Mucosa of gallbladder (tissue), 1 donor: Measurements from ENCODE around the gene GRIK1. TPM values are rescaled to one million over a fixed set of nuclear protein-coding genes. Genes with fewer than 3 reads are reported as not detected.

Experiments
- DNase-seq: peaks from one replicate; pipeline ENCODE4 v3.0.0-alpha.2; 2020; ENCODE audit warnings: low spot score
- total RNA-seq: library from RNA; stranded (reverse); gene quantifications from one replicate; pipeline ENCODE4 v1.2.1, GENCODE V29; 2021
- donor health status: DM: no; HTN: no; CAD: no.

The GRIK1 gene
- total RNA-seq, 1 donor from 2014 or later = not detected

DNA sequence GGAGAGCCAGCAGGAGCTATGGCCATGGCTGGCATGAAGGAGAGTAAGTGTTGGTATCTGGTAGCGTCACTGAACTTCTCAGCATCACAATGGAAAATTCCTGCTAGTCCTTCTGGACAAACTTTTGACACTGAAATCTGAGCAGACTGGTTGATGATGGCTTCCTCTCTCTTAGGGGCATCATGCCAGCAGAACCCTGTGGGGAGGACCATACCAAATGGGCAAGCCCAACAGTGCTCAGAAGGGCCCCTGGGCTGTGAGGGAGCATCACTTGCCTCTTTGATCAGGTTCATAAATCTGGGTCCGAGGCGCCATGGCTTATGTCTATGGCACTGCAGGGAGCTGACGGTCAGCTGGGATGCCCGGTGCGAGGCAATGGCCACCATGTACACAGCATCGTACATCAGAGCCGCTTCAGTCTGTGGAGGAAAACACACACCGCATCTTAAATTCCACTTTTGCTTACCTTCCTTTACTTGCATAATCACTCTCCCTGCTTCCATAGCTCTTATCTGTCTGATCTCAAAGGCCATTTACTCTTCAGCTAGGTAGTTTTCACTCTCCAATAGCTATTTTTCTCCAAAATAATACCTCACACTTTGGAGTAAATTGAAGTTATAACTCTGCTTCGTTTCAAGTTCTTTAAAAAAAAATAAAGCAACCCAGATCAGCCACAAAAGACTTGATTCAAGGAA, 297.1 kb downstream of the GRIK1 start:
- DNase-seq = no peak

DNA sequence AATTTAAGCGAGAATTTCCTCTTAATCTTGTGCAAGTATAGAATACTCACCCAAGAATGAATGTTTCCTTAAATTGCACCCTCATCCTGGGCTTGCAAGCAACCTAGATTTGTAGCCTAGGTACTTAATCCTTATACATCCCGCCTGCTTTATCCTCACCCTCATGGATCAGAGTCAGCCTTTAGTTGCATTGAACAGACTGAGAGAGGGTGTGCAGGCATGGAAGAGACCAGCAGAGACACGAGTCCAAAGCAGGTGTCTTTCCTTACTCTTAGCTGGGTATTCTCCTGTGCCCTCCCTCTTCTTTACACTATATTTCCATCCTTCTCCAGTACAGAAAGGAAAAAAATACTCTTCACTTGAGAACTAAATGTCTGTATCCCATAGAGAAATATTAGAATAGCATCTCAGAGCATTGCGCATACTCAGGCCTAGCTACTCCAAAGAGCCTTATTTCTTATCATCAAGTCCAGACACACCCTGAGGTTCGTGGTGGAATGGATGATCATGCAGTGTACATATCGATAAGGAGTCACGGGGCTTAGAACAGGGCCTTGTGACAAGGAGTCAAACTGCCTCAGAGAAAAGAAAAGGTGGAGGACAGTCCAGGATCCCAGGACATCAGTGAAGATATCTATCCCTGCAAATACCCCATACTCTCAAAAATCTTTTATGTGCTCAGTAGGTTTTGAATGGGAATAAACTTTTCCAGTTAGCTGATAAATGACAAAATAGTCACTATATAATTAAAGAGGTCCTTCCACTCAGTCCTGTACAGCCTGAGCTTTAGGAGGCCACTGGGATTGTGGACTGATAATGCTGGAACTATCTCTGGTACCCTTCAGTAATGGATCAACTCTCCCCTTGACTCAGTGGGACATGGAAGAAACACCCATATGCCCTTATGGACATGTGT, 297.9 kb downstream of the GRIK1 start:
- DNase-seq = no peak

DNA sequence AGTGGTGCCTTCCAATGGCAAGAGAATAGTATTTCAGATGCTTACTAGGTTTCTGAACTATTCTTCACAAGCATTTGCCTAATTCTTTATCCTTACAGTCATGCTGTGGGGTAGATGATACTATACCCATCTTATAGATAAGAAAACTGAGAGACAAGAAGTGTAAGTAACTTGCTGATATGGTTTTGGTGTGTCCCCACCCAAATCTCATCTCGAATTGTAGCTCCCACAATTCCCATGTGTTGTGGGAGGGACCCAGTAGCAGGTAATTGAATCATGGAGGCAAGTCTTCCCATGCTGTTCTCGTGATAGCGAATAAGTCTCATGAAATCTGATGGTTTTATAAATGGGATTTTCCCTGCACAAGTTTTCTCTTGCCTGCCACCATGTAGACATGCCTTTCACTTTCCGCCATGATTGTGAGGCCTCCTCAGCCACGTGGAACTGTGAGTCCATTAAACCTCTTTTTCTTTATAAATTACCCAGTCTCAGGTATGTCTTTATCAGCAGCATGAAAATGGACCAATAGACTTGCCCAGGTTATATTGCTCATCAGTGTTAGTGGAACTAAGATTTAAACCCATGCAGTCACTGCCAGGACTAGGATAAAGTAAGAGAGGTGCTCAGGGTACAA, 298.7 kb downstream of the GRIK1 start:
- DNase-seq = no peak

DNA sequence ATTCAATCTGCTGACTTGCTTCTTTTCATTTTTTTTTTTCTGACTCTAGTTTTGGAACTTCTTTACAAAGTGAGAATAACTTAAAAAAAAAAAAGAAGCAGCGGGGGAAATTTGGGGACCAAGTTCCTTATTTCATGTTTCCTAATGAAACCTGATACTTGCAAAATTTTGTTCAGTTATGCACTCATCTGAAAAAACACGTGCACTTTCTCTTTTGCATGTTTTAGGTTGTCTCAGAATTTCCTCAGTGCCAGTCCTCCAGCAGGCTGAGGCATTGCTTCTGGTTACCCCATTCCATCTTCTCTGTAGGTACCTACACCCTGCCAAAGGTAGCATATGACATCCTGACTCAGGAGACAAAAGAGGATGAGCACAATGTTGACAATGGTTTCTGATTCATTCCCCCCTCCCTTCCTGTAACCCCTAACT, 299.7 kb downstream of the GRIK1 start:
- DNase-seq = no peak

DNA sequence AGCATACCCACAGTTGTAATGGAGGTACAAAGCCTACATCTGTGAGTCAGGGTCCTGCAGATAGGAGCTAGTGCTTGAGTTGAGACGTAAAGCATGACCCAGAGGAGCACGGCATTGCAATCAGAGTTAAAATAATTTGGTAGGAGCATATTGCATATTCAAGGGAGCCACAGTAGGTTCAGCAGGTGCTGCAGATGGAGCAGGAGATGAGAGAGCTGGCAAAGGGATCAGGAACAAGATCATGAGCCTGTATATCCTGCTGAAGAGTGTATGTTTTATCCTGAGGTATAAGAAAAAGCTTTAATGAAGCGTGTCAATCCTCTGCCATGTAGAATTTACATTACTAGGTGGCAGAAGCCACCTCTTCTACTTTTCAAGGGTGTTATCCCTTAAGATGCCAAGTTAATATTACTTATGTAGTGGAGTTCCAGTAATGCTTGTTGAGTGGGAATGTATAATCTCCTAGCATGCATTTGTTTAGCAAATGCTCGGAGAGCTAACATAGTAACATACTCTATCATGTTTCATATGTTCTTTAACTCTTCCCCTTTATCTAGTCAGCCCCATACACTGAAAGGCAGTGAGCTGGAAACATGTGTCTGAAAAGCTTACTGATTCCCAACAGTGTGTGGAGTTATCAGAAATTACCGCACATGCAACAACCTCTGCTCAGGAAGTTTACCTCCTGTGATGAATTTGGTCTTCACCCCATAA, 300.3 kb downstream of the GRIK1 start:
- DNase-seq = no peak

DNA sequence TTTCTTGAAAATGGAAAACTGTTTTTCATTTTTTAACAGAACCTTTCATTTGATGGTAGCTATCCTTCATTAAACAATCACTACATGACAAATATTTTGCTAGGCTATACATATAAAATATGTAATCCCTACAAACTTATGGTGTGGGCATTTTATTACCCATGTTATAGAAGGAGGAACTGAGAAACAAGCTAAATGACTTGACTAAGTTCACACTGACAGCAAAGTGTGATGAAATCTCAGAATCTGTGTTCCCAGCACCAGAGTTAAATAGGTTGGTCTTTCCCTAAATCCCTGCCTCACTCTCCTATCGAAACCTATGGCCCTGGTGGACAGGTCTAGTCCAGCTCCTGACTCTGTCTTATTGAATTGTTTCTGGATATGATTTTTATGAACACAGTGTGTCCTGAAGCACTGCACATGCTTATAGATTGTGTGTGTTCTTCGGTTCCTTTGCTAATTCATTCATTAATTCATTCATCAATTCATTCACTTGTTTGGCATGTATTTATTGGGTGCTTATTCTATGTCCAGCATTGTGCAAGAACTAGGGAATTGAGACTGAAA, 301.0 kb downstream of the GRIK1 start:
- no peak for DNase-seq

DNA sequence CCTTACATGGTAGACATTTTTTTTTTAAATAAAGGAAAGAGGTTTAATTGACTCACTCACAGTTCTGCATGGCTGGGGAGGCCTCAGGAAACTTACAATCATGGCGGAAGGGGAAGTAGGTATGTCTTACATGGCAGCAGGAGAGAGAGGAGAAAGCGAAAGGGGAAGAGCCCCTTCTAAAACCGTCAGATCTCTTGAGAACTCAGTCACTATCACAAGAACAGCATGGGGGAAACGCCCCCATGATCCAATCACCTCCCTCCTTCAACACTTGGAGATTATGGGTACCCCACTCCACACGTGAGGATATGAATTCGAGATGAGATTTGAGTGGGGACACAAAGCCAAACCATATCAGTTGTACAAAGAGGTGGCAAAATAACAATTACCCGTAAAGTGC, 301.7 kb downstream of the GRIK1 start:
- DNase-seq = no peak

DNA sequence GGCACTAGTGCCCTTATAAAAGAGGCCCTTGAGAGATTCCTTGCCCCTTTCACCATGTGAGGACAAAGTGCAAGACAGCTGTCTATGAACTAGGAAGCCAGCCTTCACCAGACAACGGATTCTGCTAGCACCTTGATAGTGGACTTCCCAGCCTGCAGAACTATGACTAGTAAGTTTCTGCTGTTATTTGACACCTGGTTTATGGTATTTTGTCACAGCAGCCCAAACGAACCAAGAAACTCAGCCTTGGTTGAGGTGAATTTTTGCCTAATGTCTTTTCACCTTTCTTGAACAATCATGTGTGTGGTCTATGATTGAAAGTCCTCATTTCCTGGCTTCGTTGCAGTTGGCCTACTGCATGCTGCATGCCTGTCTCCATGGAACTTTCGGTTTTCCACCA, 302.2 kb downstream of the GRIK1 start:
- DNase-seq = no peak

DNA sequence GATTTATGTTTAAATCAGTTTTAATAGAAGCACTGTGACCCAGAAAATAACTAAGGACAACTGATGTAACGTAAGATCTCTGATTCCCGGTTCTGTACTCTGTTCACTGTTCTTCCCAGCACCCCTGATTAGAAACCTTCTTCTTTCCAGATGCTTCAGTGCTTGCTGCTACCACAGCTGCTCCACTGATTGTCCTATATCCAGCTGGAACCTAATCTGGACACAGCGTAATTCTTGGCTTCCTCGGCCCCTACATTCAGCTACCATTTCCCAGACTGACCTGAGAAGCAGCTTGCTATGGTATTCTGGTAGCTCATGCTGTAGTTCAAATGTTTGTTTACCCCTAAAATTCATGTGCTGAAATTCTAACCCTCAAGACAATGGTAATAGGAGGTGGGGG, 302.7 kb downstream of the GRIK1 start:
- no peak for DNase-seq

DNA sequence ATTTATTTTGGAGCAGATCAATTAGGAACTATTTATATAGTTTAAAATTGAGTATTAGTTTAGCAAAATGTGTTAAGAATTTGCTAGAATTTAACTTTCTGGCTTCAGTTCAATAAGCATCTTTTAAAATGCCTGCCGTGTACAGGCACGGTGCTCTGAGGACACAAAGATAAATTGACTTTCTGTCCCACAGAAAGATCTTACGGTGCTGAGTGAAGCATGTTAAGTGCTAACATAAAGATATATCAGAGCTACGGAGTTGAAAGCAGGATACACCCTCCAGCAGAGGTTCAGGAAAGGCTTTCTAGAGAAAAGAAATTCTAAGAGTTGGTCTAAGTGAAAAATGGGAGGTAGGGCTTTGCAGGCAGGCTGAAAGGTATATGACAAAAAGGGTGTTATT, 305.4 kb downstream of the GRIK1 start:
- no peak for DNase-seq

DNA sequence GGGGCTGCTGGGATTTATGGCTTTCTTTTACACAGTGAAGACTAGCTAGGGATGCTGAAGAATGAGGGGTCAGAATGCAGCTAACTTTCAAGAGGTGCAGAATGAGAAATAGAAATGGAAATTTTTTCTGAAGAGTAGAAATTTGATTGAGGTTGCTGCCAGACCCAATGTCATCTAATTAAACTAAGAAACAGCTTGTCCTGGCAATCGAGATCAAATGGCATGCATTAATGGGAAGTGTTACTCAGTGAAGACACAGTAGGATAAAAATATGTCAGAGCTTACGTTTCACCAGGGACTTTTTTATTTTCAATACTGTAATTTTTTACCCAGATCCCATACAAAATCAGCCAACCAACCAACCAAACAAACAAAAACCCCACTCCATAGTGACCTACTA, 306.0 kb downstream of the GRIK1 start:
- no peak for DNase-seq

DNA sequence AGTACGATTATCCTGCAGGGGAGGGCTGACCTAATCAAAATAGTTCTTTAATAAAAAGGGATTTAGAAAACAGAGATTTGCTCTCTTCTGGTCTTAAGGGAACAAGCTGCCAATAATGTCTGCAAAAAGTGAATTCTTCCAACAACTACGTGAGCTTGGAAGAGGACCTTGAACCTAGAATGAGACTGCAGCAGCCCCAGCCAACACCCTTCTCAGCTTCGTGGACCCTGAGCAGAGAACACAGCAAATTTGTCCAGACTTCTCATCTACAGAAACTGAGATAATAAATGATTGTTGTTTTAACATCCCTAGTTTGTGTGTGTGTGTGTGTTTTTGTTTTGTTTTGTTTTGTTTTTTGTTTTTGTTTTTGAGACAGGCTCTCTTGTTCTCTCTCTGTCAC, 309.4 kb downstream of the GRIK1 start:
- DNase-seq = no peak

DNA sequence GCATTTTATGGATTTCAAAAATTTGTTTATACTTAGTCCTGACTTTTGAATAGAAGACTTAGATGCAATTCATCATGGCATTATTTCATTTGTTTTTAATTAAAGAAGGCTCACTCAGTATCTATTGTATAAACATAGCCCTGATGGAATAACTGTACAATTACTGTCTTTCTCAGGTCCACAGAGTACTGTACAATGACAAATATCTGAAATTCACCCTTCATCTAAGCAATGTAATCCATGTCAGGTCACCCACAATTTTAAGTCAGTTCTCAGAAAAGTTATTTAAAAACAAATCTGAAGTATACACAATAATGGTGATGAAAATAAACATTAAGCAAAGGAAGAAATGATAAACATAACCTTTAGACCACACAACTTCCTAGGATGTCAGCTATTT, 311.9 kb downstream of the GRIK1 start:
- no peak for DNase-seq

DNA sequence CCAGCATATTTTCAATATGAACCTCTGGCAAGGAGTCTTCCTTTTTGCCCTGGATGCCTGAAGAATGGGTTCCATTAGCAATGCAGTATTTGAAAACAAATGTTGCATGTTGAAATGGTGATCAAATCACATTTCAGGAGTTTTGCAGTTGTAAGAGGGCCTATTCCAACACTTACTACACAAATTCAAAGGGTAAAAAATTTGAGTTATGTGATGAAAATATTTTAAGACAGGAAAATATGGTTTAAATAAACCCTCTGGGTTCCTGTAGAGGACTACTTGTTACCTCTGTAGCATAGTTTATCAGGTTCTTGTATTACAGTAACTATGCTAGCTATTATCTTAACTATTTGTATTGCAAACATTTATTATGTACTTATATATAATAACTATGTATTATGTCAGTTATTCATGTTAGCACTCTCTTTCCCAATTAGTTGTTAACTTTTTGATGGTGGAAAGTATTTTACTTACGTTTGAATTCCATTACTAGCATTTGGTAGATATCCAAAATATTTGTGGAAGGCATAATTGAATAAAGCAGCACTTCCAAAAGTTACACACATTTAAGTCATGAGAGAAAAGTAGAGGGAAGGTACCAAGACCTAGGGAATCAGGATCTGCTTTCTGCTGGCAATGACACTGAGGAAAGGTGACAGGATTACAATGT, 312.9 kb downstream of the GRIK1 start:
- no peak for DNase-seq

DNA sequence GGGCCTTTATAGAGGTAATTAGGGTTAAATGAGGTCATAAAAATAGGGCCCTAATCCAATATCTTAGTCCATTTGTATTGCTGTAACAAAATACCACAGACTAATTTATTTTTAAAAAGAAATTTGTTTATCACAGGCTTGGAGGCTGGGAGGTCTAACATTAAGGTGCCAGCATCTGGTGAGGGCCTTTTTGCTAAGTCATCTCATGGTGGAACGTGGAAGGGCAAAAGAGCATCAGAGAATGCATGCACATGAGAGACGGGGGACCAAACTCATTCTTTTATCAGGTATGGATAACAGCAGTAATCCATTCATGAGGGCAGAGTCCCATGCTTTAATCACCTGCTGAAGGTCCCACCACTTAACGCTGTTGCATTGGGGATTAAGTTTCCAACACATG, 313.8 kb downstream of the GRIK1 start:
- no peak for DNase-seq

DNA sequence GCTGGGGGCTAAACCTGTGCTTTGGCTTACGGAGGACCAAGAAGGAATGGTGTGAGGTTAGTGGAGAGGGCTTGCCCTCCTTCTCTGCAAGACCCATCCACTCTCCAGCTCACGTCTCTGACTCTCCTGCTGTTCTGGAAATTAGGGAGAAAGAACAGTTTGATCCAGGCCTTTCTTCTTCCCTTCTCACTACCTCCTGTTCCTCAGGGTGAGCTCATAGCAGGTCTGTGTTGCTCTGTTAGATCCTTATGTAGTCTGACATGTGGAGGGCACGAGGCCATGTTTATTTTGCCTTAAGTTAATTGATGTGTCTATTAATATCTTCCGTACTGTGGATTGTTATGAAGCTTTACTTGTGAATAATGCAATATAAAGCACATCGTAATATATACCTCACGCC, 315.0 kb downstream of the GRIK1 start:
- DNase-seq = no peak

DNA sequence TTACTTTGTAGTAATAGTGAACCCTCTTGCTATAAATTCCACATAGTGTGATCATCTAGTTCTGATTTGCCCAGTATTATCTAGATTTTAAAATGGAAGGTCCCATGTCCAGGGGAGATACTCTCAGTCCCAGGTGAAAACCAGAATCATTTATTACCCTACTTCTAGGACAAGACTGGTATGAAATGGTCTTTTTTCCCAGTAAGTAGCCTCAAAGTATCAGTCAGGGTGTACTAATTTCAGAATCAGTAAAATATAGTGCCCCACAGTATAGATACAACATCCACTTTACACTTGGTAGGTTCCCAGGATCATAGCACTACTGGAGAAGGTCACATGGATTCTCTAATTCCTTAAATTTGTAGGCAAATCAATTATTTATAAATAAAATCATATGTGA, 318.3 kb downstream of the GRIK1 start:
- no peak for DNase-seq

DNA sequence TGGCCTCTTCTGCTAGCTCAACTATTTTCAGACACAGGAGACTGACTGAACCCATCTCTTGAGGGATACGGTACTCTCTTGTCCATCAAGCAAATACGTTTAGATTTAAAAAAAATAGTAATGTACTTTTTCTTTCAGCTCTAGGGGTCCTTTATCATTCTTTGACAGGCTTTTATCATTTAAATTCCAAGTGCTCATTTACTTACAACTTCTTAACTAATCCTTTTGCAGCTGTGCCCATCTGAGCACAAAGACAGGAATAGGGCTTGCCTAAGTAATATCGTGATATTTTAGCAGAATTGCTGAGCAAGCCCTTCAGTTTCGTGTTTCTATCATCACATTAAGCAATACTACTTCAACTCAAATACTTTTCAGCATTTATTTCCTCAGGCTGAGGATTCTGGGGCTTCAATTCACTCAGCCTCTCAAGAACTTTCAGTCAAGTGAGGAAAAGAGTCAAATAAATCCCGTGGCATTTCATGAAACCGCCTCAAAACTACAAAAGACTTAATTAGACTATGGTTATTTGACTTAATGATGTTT, 323.5 kb downstream of the GRIK1 start:
- no peak for DNase-seq

DNA sequence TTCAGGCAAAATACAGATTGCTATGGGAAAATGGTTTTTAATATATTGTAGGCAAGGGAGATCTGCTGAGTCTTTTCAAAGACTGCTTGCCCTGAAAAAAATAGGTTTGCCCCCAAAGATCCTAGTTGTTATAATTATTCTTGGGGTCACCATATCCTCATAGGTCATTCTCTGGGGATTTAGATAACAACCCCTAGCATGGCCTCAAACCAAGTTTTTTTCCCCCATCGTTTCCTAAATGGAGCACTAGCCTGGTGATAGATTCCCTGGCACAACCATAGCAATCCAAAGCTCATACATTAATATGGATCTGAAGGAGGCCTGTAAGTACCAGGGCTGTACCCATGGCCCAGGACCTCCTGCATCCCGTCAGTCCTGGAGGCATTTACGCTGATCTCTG, 325.9 kb downstream of the GRIK1 start:
- DNase-seq = no peak

DNA sequence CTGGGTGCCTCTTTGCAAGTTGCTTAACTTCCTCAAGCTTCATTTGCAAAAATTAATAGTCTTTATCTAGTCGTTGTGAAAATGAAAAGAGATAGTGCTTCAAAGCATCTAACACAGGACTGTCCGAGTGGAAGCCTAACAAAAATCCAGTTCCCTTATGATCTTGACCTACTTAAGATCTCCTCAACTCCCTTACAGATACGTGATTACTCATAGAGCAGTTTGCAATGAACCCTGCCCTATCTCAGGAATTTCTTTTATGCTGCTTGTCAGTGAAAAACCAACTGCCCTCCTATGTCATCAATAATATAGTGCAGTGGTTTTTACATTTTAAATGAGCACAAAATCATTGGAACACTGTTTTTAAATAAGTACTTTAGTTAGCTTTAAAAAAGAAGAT, 326.8 kb downstream of the GRIK1 start:
- no peak for DNase-seq

DNA sequence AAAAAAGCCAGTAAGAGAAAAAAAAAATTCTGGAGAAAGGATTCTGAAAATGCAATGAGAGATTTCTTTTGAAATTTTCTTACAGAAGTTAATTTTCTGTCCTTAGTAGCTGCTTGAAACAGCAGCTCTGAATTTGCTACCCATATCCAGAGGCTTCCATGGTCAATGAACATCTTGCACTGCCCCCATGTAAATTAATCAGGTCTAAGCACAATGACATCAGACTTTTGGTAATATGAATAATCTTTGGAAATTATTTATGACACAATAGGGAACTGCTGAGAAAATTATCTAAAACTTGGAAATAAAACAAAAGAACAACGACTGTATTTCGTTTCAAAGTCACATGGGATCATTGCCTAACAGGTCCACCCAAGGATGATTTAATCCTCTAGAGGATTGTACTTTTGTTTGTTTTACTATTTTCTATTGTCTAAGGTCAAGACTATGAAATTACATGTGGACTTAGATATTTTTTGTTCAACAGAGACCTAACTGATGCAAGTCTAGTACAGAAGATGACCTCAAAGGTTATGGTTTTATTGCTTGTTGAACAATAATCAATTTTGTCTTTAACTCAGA, 328.9 kb downstream of the GRIK1 start:
- no peak for DNase-seq
